HG02840 (cell line): ENCODE measurements around the gene SERPINB8.

Experiments
- ATAC-seq: cut with Tn5 transposase; IDR thresholded peaks from one replicate; pipeline ENCODE4 v1.9.1; 2021; ENCODE audit warnings: mild to moderate bottlenecking, moderate library complexity, moderate number of reproducible peaks; ENCODE audit not compliant: unreplicated experiment, low FRiP score

SERPINB8 gene

DNA sequence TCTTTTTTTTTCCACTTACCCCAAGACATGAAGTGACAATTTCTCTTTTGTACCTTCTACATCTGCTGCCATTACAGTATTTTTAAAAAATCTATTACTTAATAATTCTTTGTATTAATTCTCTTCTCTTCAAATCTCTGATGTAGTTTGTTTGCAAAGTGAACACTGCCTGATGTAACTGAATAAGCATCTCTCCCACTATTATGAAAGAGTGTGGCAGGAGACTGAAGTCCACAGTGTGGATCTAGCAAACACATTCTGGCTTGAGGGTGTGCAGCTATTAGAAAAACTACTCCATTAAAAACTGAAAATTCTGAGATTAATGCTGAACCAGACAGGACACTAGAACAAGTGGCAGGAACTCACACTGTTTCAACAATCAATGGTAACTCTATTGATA is 5.0 kb upstream of the SERPINB8 start:
- ATAC-seq: no peak

- ATAC-seq: no peak
Measured at GRCh38 chr18:63965716-63966330, 4.1 kb upstream of the SERPINB8 start.

GRCh38 chr18:63970809-63971205 is 926 bp downstream of the SERPINB8 start:
- ATAC-seq: no peak

- no peak for ATAC-seq
Measured at GRCh38 chr18:63971320-63972001, 1.6 kb downstream of the SERPINB8 start.

DNA sequence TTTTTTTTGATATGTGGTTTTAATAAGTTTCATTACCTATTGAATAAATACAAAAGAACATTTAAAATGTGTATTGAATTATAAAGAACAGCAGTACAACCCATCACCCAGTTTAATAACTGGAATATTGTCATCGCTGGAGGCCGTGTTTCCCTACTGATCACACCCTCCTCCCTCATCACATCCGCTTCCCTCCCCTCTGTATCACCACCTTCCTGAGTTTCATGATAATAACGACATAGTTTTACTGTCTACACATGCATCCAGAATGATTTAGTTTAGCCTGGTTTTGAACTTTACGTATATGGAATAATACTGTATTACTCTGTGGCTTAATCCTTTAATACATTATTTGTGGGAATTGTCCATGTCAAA is 2.1 kb downstream of the SERPINB8 start:
- ATAC-seq: no peak

GRCh38 chr18:63974991-63975390 is 5.1 kb downstream of the SERPINB8 start:
- ATAC-seq: no peak

DNA sequence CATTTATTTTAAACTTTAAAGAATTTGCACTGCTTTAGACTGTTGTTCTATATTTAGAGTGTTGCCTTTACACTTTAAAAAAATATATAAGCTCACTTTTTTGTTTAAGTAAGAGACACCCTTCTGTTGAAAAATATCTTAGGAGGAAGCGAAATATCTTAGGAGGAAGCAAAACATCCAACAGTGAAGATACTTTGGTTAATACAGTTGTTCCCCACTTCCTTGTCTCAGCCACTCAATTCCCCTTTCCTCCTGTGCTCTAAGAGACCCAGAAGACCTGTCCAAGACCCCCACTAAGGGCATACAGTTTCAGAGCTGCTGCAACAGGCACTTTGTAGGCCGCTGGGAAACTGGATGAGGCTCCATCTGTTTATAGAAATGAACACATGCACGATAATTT is 5.7 kb downstream of the SERPINB8 start:
- no peak for ATAC-seq

- ATAC-seq: no peak
Measured at GRCh38 chr18:63977040-63977439, 7.2 kb downstream of the SERPINB8 start.

DNA sequence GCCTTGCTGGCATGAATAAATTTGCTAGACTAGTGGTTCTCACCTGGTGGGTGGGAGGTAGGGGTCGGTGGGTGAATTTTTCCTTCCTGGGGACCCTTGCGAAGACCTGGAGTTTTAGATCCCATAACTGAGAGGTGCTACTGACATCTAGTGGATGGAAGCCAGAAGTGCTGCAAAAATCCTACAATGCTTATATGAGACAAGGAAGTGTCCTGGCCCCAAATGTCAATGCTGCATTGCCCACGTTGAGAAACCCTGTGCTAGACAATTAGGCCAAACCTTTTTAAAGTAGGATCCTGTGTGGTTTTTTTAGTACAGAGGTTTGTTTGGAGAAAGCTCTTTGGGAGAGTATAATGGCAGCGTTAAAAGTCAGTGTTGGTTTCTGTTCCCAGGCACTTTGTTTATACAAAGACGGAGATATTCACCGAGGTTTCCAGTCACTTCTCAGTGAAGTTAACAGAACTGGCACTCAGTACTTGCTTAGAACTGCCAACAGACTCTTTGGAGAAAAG is 9.6 kb downstream of the SERPINB8 start:
- peak; percentile 57 for ATAC-seq

DNA sequence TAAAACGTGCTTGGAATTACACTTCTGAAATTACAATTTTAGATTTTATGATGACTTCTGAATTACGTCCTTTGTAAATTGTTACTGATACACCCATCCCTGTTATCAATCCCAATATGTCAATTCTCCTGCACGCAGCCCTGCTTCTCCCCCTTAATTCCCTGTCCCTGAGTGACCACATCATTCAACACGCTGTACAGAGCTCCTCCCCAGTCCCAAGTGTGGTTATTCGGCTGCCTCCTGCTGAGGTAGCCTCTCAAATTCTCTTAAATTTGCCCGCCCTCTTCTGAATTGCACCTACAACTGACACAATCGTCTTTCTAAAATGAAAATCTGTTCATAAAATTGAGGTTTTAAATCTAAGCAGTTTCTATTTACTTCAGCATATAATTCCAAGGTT is 10.1 kb downstream of the SERPINB8 start:
- no peak for ATAC-seq

DNA sequence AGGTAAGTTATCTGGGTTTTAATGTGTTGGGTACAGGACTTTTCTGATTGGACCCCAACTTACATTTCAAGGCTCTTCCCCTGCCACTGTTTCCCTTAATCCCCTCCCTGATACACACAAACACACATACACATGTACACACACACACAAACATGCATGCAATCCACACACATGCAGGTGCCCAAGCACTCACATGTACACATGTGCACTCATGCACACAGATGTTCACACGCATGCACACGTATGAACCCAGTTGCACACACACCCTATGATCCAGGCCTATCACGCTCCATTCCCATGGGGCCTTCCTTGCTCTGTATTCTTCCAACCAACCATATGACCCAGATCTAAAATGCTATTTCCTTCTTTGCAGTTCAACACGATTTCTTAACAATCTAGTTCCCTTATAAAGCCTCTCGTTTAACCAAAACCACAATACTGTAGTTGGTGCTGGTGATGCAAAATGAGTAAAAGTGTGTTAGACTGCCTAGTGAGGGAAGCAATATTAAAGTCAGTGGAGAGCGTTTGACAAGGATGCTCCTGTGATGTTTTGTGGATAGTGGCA is 11.1 kb downstream of the SERPINB8 start:
- no peak for ATAC-seq

- no peak for ATAC-seq
Measured at GRCh38 chr18:63981719-63982118, 11.8 kb downstream of the SERPINB8 start.

- ATAC-seq: no peak
Measured at GRCh38 chr18:63982361-63982760, 12.5 kb downstream of the SERPINB8 start.

DNA sequence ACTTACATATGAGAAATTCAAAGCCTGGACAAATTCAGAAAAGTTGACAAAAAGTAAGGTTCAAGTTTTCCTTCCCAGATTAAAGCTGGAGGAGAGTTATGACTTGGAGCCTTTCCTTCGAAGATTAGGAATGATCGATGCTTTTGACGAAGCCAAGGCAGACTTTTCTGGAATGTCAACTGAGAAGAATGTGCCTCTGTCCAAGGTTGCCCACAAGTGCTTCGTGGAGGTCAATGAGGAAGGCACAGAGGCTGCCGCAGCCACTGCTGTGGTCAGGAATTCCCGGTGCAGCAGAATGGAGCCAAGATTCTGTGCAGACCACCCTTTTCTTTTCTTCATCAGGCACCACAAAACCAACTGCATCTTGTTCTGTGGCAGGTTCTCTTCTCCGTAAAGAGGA is 17.0 kb downstream of the SERPINB8 start:
- ATAC-seq: no peak

DNA sequence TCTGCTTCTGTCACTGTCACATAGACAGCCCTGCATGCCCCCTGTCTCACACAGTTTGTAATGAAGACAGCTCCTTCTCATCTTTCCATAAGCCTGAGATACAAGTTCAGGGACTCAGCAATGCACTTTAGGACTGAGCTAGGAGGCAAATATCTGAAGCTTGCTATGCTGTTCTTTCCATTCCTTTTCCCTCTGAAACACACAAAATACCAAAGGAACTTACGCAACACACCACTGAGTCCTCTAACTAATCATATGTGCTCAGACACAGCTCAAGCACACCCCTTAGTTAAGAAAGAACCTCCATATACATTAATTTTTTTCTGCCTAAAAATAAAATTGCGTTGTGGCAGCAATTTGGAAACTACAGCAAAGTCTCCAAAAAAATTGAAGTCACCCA is 17.9 kb downstream of the SERPINB8 start:
- ATAC-seq: no peak

GRCh38 chr18:63992751-63993150 is 22.9 kb downstream of the SERPINB8 start:
- no peak for ATAC-seq

DNA sequence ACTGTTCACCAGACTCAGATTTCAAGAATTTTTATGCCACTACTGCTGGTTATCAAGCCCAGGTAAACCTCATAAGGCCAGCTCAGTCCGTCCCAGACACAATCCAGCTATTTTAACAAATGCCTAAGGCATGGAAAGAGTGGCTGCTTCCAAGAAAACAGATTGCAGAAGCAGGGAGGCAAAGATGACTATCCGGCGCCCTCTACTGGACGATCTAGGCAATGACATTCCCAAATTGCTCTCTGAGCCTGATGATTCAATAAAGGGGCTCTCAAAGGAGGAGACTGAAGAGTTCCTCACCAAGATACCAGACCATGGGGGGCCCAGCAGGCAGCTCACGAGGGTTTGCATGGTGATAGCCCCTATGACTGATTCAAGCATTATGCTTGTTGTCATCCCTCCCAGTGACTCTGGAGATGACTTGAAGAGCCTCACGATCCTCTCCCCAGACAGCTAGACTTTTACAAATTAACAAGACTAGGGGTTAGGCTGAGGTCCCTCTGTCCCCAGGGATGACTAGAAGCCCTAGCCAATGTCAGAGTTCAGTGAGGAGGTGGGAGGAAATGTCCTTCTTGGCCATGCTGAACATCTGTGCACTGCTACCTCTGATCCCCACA is 25.0 kb downstream of the SERPINB8 start:
- ATAC-seq: no peak

- no peak for ATAC-seq
Measured at GRCh38 chr18:63997041-63997440, 27.2 kb downstream of the SERPINB8 start.

GRCh38 chr18:63997606-63998005 is 27.7 kb downstream of the SERPINB8 start:
- no peak for ATAC-seq

GRCh38 chr18:63999871-64000270 is 30.0 kb downstream of the SERPINB8 start:
- no peak for ATAC-seq

- no peak for ATAC-seq
Measured at GRCh38 chr18:64002581-64002980, 32.7 kb downstream of the SERPINB8 start.
